Neural cell (in vitro differentiated cells): ENCODE data around the gene SUSD2. TPM values are rescaled to one million over a fixed set of nuclear protein-coding genes. Genes with fewer than 3 reads are reported as not detected.

Source experiments
- H2AFZ ChIP-seq: fragments of 200-600, 300-800 bp; sonication (generic), shearing (Covaris generic); 2 replicates; pipeline ENCODE4 v1.6.0; 2014; ENCODE audit warnings: low read depth, mild to moderate bottlenecking, antibody characterized with exemption, low read length, moderate library complexity
- H3F3A ChIP-seq: fragments of 200-600 bp; shearing (Covaris generic); 2 replicates; pipeline ENCODE4 v1.6.1; 2016; ENCODE audit warnings: mild to moderate bottlenecking, moderate library complexity, mixed read lengths, antibody characterized with exemption, low read length; ENCODE audit not compliant: insufficient read depth, poor library complexity, severe bottlenecking
- H3K27ac ChIP-seq: fragments of 200-600, 300-800 bp; sonication (generic), shearing (Covaris generic); 2 replicates; pipeline ENCODE4 v1.5.1; 2014; ENCODE audit warnings: mild to moderate bottlenecking, low read length, moderate library complexity
- H3K27me3 ChIP-seq: fragments of 300-800, 200-600 bp; sonication (generic), shearing (Covaris generic); 2 replicates; pipeline ENCODE4 v1.6.0; 2014; ENCODE audit warnings: mild to moderate bottlenecking, low read depth, low read length, moderate library complexity; ENCODE audit not compliant: insufficient read depth
- H3K36me3 ChIP-seq: fragments of 300-800, 200-600 bp; sonication (generic), shearing (Covaris generic); 2 replicates; pipeline ENCODE4 v1.5.1; 2014; ENCODE audit warnings: mild to moderate bottlenecking, antibody characterized with exemption, low read length, moderate library complexity; ENCODE audit not compliant: insufficient read depth
- H3K4me2 ChIP-seq: fragments of 300-800, 200-600 bp; sonication (generic), shearing (Covaris generic); 2 replicates; pipeline ENCODE4 v1.6.0; 2014; ENCODE audit warnings: mild to moderate bottlenecking, low read length
- H3K4me3 ChIP-seq: fragments of 300-800, 200-600 bp; sonication (generic), shearing (Covaris generic); 2 replicates; pipeline ENCODE4 v1.5.1; 2014; ENCODE audit warnings: mild to moderate bottlenecking, low read length, moderate library complexity
- H3K79me2 ChIP-seq: fragments of 200-600 bp; shearing (Covaris generic); replicated peaks from 2 replicates; pipeline ENCODE4 v1.6.0; 2014; ENCODE audit warnings: mild to moderate bottlenecking, low read length, moderate library complexity; ENCODE audit not compliant: insufficient read depth
- H3K9ac ChIP-seq: fragments of 300-800, 200-600 bp; sonication (generic), shearing (Covaris generic); 2 replicates; pipeline ENCODE4 v1.6.1; 2016; ENCODE audit warnings: mild to moderate bottlenecking, low read length, mixed read lengths
- H3K9me2 ChIP-seq: fragments of 200-600 bp; shearing (Covaris generic); 2 replicates; pipeline ENCODE4 v1.6.1; 2016; ENCODE audit warnings: mild to moderate bottlenecking, low read length, mixed read lengths; ENCODE audit not compliant: insufficient read depth
- H3K9me3 ChIP-seq: fragments of 200-600, 300-800 bp; sonication (generic), shearing (Covaris generic); 2 replicates; pipeline ENCODE4 v1.6.1; 2016; ENCODE audit warnings: mild to moderate bottlenecking, mixed run types, low read length, moderate library complexity, mixed read lengths
- H4K20me1 ChIP-seq: fragments of 200-600 bp; shearing (Covaris generic); 2 replicates; pipeline ENCODE4 v1.6.1; 2016; ENCODE audit warnings: mild to moderate bottlenecking, mixed run types; ENCODE audit not compliant: insufficient read depth
- EP300 ChIP-seq: fragments of 450-650 bp; conservative IDR thresholded peaks from 2 replicates; pipeline ENCODE4 v1.6.1; 2014; ENCODE audit warnings: antibody characterized with exemption, mild to moderate bottlenecking, moderate library complexity; ENCODE audit not compliant: poor library complexity, severe bottlenecking
- EZH2 ChIP-seq: fragments of 200-600, 300-800 bp; shearing (Covaris generic), sonication (generic); IDR thresholded peaks from 2 replicates; pipeline ENCODE4 v1.6.1; 2014; ENCODE audit warnings: antibody characterized with exemption, low read length, borderline replicate concordance, mild to moderate bottlenecking; ENCODE audit not compliant: insufficient read depth, poor library complexity, severe bottlenecking
- MXI1 ChIP-seq: fragments of 450-650 bp; conservative IDR thresholded peaks from 2 replicates; pipeline ENCODE4 v1.6.1; 2014; ENCODE audit warnings: antibody characterized with exemption, mild to moderate bottlenecking; ENCODE audit not compliant: poor library complexity, severe bottlenecking
- POLR2AphosphoS5 ChIP-seq: IDR thresholded peaks from 2 replicates; pipeline ENCODE4 v1.6.1; 2012
- RAD21 ChIP-seq: fragments of 450-650 bp; conservative IDR thresholded peaks from 2 replicates; pipeline ENCODE4 v1.6.1; 2014; ENCODE audit warnings: antibody characterized with exemption, mild to moderate bottlenecking, moderate library complexity
- SMC3 ChIP-seq: fragments of 450-650 bp; conservative IDR thresholded peaks from 2 replicates; pipeline ENCODE4 v1.6.1; 2014; ENCODE audit warnings: antibody characterized with exemption, mild to moderate bottlenecking, moderate library complexity; ENCODE audit not compliant: poor library complexity
- TAF1 ChIP-seq: IDR thresholded peaks from 2 replicates; pipeline ENCODE4 v1.6.1; 2012; ENCODE audit warnings: low read depth
- polyA plus RNA-seq: library from polyadenylated mRNA; depleted of rRNA; stranded (reverse); fragments of >200 nt; gene quantifications from 2 replicates; pipeline ENCODE4 v1.2.3, GENCODE V29; 2014
- TF ChIP-seq, protein P1 (sequence below): fragments of 450-650 bp; IDR thresholded peaks from 2 replicates; pipeline ENCODE4 v1.5.1; 2014; ENCODE audit warnings: antibody characterized with exemption, mild to moderate bottlenecking, moderate library complexity; ENCODE audit not compliant: poor library complexity, severe bottlenecking
- TF ChIP-seq, protein P2 (sequence below): IDR thresholded peaks from 2 replicates; pipeline ENCODE4 v1.6.1; 2012; ENCODE audit warnings: borderline replicate concordance

The SUSD2 gene
- polyA plus RNA-seq, 1 donor from 2014 or later, result 0.20 TPM

DNA sequence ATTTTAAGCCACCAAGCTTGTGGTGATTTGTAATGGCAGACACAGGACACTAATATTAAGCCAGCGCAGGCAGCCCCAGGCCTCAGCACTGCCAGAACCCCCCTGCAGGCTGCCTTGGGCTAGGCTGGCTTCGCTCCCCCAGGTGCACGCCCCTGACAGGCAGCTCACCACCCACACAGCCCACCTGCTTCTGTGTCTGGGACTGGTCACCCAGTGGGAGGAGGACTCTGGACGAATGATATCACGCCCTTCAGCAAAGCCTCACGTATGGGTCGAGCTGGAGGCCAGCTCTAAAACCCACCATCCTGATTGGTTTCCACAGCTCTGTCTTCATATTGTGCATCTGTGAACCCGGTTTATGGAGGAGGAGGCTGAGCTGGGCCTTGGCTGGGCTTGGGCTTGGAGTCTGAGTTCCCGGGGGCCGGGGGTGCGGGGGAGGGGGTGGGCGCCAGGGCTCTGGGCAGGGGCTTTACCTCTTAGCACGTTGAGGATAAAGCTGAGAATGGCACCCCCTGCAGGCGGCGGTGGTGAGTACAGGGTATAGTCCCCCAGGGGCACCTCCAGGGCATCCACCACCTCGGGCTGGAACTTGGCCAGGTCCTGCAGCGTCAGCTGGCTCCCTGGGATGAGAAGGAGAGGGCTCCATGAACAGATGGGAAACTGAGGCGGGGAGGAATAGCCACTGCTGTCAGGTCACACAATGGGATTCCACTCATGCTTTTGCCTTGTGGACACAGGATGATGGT is 49.8 kb downstream of the SUSD2 start:
- no peaks in the 10 kb centered on the region for H3K9me2 ChIP-seq

DNA sequence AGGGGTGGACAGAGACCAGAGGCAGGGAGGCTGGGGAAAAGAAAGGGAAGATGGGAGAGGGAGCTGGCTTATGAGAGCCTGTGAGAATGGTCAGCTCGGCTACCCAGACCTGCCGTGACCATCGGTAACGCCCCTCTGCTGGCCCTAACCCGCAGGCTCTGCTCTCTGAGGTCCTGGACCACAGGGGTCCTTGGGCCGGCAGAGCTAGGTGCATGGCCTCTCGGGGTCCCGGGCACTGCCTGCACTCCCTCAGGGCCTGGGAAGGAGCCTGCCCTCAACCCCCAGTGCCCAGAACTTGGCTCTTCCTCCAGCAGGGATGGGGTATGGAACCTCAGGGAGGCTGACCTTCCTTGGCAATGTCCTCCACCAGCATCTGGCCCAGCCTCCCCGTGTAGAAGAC is 50.4 kb downstream of the SUSD2 start:
- Histone ChIP-seq H4K20me1 (no peaks in the 10 kb centered on the region), H3K4me3 (no peak overlapping the region), H3K4me2 (no peak overlapping the region), H3F3A (no peaks in the 10 kb centered on the region), H3K9me3 (no peaks in the 10 kb centered on the region), H3K9ac (no peak overlapping the region), H3K36me3 (no peaks in the 10 kb centered on the region), H3K27ac (no peak overlapping the region), H3K79me2 (no peaks in the 10 kb centered on the region), H2AFZ (no peak overlapping the region), H3K27me3 (no peaks in the 10 kb centered on the region), H3K9me2 (no peaks in the 10 kb centered on the region)
- TF ChIP-seq POLR2AphosphoS5 (no peak), EP300 (no peak), TAF1 (no peak), MXI1 (no peak)
- TF ChIP-seq, protein P1, sequence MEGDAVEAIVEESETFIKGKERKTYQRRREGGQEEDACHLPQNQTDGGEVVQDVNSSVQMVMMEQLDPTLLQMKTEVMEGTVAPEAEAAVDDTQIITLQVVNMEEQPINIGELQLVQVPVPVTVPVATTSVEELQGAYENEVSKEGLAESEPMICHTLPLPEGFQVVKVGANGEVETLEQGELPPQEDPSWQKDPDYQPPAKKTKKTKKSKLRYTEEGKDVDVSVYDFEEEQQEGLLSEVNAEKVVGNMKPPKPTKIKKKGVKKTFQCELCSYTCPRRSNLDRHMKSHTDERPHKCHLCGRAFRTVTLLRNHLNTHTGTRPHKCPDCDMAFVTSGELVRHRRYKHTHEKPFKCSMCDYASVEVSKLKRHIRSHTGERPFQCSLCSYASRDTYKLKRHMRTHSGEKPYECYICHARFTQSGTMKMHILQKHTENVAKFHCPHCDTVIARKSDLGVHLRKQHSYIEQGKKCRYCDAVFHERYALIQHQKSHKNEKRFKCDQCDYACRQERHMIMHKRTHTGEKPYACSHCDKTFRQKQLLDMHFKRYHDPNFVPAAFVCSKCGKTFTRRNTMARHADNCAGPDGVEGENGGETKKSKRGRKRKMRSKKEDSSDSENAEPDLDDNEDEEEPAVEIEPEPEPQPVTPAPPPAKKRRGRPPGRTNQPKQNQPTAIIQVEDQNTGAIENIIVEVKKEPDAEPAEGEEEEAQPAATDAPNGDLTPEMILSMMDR, result no peak

More for the DNA sequence above, 49.8 kb downstream of the SUSD2 start:
- H3K27ac ChIP-seq, result no peak overlapping the region
- no peak overlapping the region for H3K4me2 ChIP-seq
- no peaks in the 10 kb centered on the region for H3K9me3 ChIP-seq
- H3F3A ChIP-seq, result no peaks in the 10 kb centered on the region
- no peaks in the 10 kb centered on the region for H4K20me1 ChIP-seq
- H3K4me3 ChIP-seq, result no peak overlapping the region
- H3K27me3 ChIP-seq, result no peaks in the 10 kb centered on the region
- no peak overlapping the region for H2AFZ ChIP-seq
- TF ChIP-seq EP300 (no peak), TAF1 (no peak), EZH2 (no peak), POLR2AphosphoS5 (no peak), RAD21 (no peak), SMC3 (no peak), MXI1 (no peak)
- TF ChIP-seq, protein P1, result no peak
- TF ChIP-seq, protein P2, sequence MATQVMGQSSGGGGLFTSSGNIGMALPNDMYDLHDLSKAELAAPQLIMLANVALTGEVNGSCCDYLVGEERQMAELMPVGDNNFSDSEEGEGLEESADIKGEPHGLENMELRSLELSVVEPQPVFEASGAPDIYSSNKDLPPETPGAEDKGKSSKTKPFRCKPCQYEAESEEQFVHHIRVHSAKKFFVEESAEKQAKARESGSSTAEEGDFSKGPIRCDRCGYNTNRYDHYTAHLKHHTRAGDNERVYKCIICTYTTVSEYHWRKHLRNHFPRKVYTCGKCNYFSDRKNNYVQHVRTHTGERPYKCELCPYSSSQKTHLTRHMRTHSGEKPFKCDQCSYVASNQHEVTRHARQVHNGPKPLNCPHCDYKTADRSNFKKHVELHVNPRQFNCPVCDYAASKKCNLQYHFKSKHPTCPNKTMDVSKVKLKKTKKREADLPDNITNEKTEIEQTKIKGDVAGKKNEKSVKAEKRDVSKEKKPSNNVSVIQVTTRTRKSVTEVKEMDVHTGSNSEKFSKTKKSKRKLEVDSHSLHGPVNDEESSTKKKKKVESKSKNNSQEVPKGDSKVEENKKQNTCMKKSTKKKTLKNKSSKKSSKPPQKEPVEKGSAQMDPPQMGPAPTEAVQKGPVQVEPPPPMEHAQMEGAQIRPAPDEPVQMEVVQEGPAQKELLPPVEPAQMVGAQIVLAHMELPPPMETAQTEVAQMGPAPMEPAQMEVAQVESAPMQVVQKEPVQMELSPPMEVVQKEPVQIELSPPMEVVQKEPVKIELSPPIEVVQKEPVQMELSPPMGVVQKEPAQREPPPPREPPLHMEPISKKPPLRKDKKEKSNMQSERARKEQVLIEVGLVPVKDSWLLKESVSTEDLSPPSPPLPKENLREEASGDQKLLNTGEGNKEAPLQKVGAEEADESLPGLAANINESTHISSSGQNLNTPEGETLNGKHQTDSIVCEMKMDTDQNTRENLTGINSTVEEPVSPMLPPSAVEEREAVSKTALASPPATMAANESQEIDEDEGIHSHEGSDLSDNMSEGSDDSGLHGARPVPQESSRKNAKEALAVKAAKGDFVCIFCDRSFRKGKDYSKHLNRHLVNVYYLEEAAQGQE, result no peak
- H3K9ac ChIP-seq, result no peak overlapping the region
- no peaks in the 10 kb centered on the region for H3K36me3 ChIP-seq
- no peaks in the 10 kb centered on the region for H3K79me2 ChIP-seq
